Prostate gland (tissue), 2 donors: Measurements from ENCODE around the gene CASP12. TPM values are rescaled to one million over a fixed set of nuclear protein-coding genes. Genes with fewer than 3 reads are reported as not detected.
A peak's percentile ranks its signal among the peaks of the same experiment; 100 is the strongest.

Experiments used
- DNase-seq: peaks from one replicate; pipeline ENCODE4 v3.0.0-alpha.2; 2019; ENCODE audit warnings: low spot score
- H3K27ac ChIP-seq, 2 donors: fragments of 200-600 bp; sonication (generic); 2 replicates each; pipeline ENCODE4 v1.5.1; 2017 to 2019
- H3K27me3 ChIP-seq: fragments of 200-600 bp; sonication (generic); replicated peaks from 2 replicates; pipeline ENCODE4 v1.5.1; 2019; ENCODE audit not compliant: insufficient read depth
- H3K36me3 ChIP-seq, 2 donors: fragments of 200-600 bp; sonication (generic); 1 replicate in 1 of 2; 2 replicates in 1 of 2; pipeline versions ENCODE4 v1.5.1 to v1.8.1; 2017 to 2019
- H3K4me1 ChIP-seq: fragments of 200-600 bp; sonication (generic); replicated peaks from 2 replicates; pipeline ENCODE4 v1.5.1; 2019
- H3K4me3 ChIP-seq, 2 donors: fragments of 200-600 bp; sonication (generic); 2 replicates each; pipeline ENCODE4 v1.5.1; 2017 to 2019
- H3K9me3 ChIP-seq: fragments of 200-600 bp; sonication (generic); 2 replicates; pipeline ENCODE4 v1.5.1; 2017
- POLR2A ChIP-seq: fragments of 450-650 bp; IDR thresholded peaks from one replicate; pipeline ENCODE4 v1.6.1; 2016; ENCODE audit warnings: antibody characterized with exemption, mild to moderate bottlenecking
- POLR2AphosphoS5 ChIP-seq: sonication (generic); formaldehyde crosslinking; IDR thresholded peaks from one replicate; pipeline ENCODE4 v1.6.1; 2017; ENCODE audit warnings: antibody characterized with exemption
- whole genome bisulfite sequencing: methylation state at CpG from one replicate; pipeline ENCODE4 v1.1.5; 2018; 5-methylcytosine and 5-hydroxymethylcytosine counted together
- intact Hi-C: fragments of 100-400 bp; cut with DNase I; formaldehyde crosslinking; loops from one replicate; pipeline ENCODE4 v1.14.2; 2022
- total RNA-seq, 2 donors: library from RNA; depleted of rRNA; stranded (reverse); fragments of >200 nt; gene quantifications; one replicate each; pipeline ENCODE4 v1.1.0, GENCODE V29; 2016
- TF ChIP-seq, protein P1 (sequence below), 4 experiments: fragments of 200-600 bp in 2 of 4; fragments of 450-650 bp in 2 of 4; sonication (generic) in 2 of 4; IDR thresholded peaks; 1 replicate in 3 of 4; 2 replicates in 1 of 4; pipeline ENCODE4 v1.5.1; 2016 to 2019; ENCODE audit warnings: antibody characterized with exemption in 4 of 4, mild to moderate bottlenecking in 2 of 4, moderate library complexity in 2 of 4

The CASP12 gene
- total RNA-seq, 2 donors from 2014 or later: 0.85 to 0.96 TPM

- no peaks in the 10 kb centered on the region for H3K4me1 ChIP-seq
- H3K27ac ChIP-seq: no peak overlapping the region
- H3K9me3 ChIP-seq: no peaks in the 10 kb centered on the region
- no peaks in the 10 kb centered on the region for H3K36me3 ChIP-seq
- no peaks in the 10 kb centered on the region for H3K27me3 ChIP-seq
- no peak overlapping the region for H3K4me3 ChIP-seq
- DNase-seq: no peak
- TF ChIP-seq POLR2A: no peak
- TF ChIP-seq POLR2AphosphoS5: no peak
- TF ChIP-seq, protein P1, sequence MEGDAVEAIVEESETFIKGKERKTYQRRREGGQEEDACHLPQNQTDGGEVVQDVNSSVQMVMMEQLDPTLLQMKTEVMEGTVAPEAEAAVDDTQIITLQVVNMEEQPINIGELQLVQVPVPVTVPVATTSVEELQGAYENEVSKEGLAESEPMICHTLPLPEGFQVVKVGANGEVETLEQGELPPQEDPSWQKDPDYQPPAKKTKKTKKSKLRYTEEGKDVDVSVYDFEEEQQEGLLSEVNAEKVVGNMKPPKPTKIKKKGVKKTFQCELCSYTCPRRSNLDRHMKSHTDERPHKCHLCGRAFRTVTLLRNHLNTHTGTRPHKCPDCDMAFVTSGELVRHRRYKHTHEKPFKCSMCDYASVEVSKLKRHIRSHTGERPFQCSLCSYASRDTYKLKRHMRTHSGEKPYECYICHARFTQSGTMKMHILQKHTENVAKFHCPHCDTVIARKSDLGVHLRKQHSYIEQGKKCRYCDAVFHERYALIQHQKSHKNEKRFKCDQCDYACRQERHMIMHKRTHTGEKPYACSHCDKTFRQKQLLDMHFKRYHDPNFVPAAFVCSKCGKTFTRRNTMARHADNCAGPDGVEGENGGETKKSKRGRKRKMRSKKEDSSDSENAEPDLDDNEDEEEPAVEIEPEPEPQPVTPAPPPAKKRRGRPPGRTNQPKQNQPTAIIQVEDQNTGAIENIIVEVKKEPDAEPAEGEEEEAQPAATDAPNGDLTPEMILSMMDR (IDR thresholded peaks at IDR 0.05): no peak
- intact Hi-C loops: no loop called here
These were observed 30.6 kb upstream of the CASP12 start for GRCh38 chr11:104928811-104929210.

DNA sequence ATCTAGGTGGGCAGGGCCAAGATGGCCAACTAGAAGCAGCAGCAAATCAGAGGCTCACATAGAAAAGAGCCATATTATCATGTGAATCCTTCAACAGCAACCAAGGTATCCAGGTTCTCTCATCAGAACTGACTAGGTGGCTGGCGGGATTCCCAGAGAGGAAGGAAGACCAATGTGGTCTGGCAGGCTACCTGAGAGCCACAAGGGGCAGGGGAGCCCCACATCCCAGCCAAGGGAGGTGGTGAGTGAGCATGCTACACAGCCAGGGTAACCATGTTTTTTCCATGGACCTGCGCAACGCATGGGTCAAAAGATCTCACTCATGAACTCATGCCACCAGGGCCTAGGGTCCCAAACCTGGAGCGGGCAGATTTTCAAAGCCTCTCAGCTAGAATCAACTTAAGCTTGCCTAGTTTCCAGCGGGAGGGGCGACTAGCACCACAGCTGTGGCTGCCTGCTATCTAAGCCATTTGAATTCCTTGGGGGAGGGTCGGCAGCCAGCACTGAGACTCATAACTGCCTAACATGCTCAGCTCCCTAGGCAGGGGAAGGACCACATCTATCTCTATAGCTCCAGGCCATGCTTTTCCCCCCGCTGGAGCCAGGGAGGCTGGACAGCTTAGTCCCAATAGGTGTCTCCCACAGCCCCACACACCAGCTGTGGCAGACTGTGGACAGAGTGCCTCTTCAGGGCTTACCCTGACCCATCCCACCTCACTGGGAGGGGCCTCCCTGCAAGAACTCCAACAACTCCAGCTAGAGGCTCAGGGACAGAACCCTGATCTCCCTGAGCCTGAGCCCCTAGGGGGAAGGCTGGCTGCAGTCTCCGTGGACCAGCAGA, 28.7 kb upstream of the CASP12 start:
- no peak for DNase-seq
- intact Hi-C loops: no loop called here
- H3K36me3 ChIP-seq: no peaks in the 10 kb centered on the region
- H3K4me3 ChIP-seq: no peak overlapping the region
- no peaks in the 10 kb centered on the region for H3K9me3 ChIP-seq
- 81% methylated on average over 9 of the region's 9 CpGs for WGBS
- H3K27me3 ChIP-seq: no peaks in the 10 kb centered on the region
- TF ChIP-seq POLR2A (no peak), POLR2AphosphoS5 (no peak)
- TF ChIP-seq, protein P1 (IDR thresholded peaks at IDR 0.05): no peak
- H3K4me1 ChIP-seq: no peaks in the 10 kb centered on the region
- no peak overlapping the region for H3K27ac ChIP-seq

- Histone ChIP-seq H3K4me1 (no peaks in the 10 kb centered on the region), H3K4me3 (no peak overlapping the region), H3K9me3 (no peaks in the 10 kb centered on the region), H3K36me3 (no peaks in the 10 kb centered on the region), H3K27me3 (no peaks in the 10 kb centered on the region), H3K27ac (no peak overlapping the region)
- no peak for DNase-seq
- 96% methylated on average over 6 of the region's 6 CpGs for WGBS
- TF ChIP-seq, protein P1 (IDR thresholded peaks at IDR 0.05): no peak
- no peak for TF ChIP-seq POLR2A
- no peak for TF ChIP-seq POLR2AphosphoS5
- intact Hi-C loops: no loop called here
These were observed 27.6 kb upstream of the CASP12 start for GRCh38 chr11:104925850-104926249.

DNA sequence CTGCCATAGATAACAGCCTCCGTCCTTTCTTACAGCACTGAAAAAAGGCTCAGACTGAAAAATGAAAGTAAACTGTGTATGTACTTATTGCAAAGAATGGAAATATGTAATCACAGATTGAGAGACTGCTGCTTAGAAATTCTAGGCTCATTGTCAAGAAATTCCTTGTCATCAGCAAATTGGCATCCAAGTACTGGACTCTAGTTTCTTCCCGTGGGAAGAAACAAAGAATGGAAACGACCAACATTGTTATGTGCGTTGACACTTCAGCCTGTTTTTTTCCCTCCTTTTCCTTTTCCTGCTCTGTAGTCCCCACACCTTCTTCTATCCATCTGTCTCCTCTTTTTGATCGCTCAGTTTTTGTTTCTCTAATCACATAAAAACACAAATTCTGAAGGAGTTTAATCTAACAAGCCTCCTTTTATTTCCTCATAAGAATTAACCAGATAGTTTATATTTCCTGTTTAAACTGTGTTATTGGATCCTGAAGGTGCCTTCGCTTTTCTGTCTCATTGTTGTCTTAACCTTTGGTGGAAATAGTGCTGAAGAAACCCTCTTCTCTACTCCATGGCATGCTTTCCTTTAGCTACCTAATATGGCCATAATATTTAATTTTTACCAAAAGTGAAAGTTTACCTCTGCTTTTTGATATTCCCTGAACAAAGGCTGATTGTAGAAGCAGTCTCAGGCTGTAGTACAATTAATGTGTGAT, 20.0 kb upstream of the CASP12 start:
- DNase-seq: no peak
- intact Hi-C loops: no loop called here
- no peaks in the 10 kb centered on the region for H3K27me3 ChIP-seq
- TF ChIP-seq, protein P1 (IDR thresholded peaks at IDR 0.05): no peak
- peak; percentile 34 for TF ChIP-seq POLR2AphosphoS5
- no peak for TF ChIP-seq POLR2A
- WGBS: 8% methylated on average over 6 of the region's 6 CpGs
- H3K4me1 ChIP-seq: no peaks in the 10 kb centered on the region
- no peaks in the 10 kb centered on the region for H3K36me3 ChIP-seq
- H3K9me3 ChIP-seq: no peaks in the 10 kb centered on the region
- peak overlapping the region; percentile 28 to 51 for H3K27ac ChIP-seq
- H3K4me3 ChIP-seq: peak overlapping the region; percentile 15 to 22
